Activated CD8-positive, alpha-beta T cell treated with anti-CD3 and anti-CD28 coated beads for 36 hours (primary cell): ENCODE data around the gene ASAP2. TPM values are rescaled to one million over a fixed set of nuclear protein-coding genes. Genes with fewer than 3 reads are reported as not detected.

ENCODE experiments used
- ATAC-seq: fragments of 200-7000 bp; cut with Tn5 transposase; one replicate; pipeline ENCODE4 v1.10.0; 2021; ENCODE audit warnings: mild to moderate bottlenecking, moderate library complexity
- CTCF ChIA-PET: fragments of 350-600 bp; sonication (Branson Sonifier 250); formaldehyde crosslinking; loops from one replicate; lab custom pipeline; 2021; ENCODE audit warnings: antibody characterized with exemption; lab: Charles Lee
- POLR2A ChIA-PET: fragments of 350-600 bp; sonication (Branson Sonifier 250); formaldehyde crosslinking; loops from one replicate; lab custom pipeline; 2021; ENCODE audit warnings: antibody characterized with exemption; lab: Charles Lee
- DNase-seq: peaks from one replicate; pipeline ENCODE4 v3.0.0-alpha.2; 2020
- H3K27ac Mint-ChIP-seq: one replicate; pipeline ENCODE4 v1.8.0; 2021; ENCODE audit warnings: mild to moderate bottlenecking, mixed read lengths
- H3K27me3 Mint-ChIP-seq: one replicate; pipeline ENCODE4 v1.8.0; 2021; ENCODE audit warnings: mixed read lengths
- H3K36me3 Mint-ChIP-seq: one replicate; pipeline ENCODE4 v1.8.0; 2021; ENCODE audit warnings: low read depth, mixed read lengths
- H3K4me1 Mint-ChIP-seq: one replicate; pipeline ENCODE4 v1.8.0; 2021; ENCODE audit warnings: low read depth, mixed read lengths
- H3K4me3 Mint-ChIP-seq: one replicate; pipeline ENCODE4 v1.8.0; 2021; ENCODE audit warnings: mild to moderate bottlenecking, moderate library complexity, mixed read lengths
- H3K9me3 Mint-ChIP-seq: one replicate; pipeline ENCODE4 v1.8.0; 2021; ENCODE audit warnings: mixed read lengths
- intact Hi-C: fragments of 100-400 bp; cut with micrococcal nuclease; formaldehyde crosslinking; loops from one replicate; pipeline ENCODE4 v1.10.0; 2022
- total RNA-seq, 2 experiments: library from RNA; stranded (reverse); gene quantifications; one replicate each; pipeline ENCODE4 v1.2.3, GENCODE V29; 2021
- TF ChIP-seq, protein P1 (sequence below): fragments of 200-600 bp; IDR thresholded peaks from one replicate; pipeline ENCODE4 v1.8.0; 2022; ENCODE audit warnings: antibody characterized with exemption, mild to moderate bottlenecking

The ASAP2 gene
- total RNA-seq, 2 experiments from 2014 or later: not detected

DNA sequence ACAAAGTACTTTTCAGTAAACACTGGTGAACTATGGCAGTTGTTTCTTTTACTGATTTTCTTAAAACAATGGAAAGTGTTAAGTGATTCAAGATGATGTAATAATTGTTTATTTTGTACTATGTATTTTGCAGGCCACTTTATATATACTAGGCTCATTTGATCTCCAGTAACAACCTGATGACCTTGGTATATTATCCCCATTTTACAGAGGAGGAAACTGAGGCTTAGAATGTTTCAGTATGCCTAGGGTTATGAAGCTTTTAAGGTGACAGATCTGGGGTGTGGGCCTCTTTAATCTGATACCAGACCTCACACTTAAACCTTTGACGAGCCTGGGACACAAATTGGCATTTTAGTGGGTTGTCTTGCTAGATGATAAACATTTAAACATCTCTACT lies 153.5 kb downstream of the ASAP2 start:
- Mint-ChIP-seq H3K9me3 (no peaks in the 10 kb centered on the region), H3K36me3 (no peaks in the 10 kb centered on the region), H3K4me3 (no peak overlapping the region), H3K4me1 (no peaks in the 10 kb centered on the region), H3K27ac (no peak overlapping the region), H3K27me3 (peaks cover 7% of the 10 kb centered on the region)
- TF ChIP-seq, protein P1, sequence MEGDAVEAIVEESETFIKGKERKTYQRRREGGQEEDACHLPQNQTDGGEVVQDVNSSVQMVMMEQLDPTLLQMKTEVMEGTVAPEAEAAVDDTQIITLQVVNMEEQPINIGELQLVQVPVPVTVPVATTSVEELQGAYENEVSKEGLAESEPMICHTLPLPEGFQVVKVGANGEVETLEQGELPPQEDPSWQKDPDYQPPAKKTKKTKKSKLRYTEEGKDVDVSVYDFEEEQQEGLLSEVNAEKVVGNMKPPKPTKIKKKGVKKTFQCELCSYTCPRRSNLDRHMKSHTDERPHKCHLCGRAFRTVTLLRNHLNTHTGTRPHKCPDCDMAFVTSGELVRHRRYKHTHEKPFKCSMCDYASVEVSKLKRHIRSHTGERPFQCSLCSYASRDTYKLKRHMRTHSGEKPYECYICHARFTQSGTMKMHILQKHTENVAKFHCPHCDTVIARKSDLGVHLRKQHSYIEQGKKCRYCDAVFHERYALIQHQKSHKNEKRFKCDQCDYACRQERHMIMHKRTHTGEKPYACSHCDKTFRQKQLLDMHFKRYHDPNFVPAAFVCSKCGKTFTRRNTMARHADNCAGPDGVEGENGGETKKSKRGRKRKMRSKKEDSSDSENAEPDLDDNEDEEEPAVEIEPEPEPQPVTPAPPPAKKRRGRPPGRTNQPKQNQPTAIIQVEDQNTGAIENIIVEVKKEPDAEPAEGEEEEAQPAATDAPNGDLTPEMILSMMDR: no peak
- intact Hi-C loops: no loop called here
- no peak for DNase-seq
- ATAC-seq: no peak
- CTCF ChIA-PET: interaction anchor here (1.3 kb wide), 1 partner anchor 12 kb away, joined by 3 read pairs; no protein-coding TSS in a partner anchor
- POLR2A ChIA-PET: interaction anchor here (0.5 kb wide), 1 partner anchor 117 kb away, joined by 4 read pairs; no protein-coding TSS in a partner anchor

DNA sequence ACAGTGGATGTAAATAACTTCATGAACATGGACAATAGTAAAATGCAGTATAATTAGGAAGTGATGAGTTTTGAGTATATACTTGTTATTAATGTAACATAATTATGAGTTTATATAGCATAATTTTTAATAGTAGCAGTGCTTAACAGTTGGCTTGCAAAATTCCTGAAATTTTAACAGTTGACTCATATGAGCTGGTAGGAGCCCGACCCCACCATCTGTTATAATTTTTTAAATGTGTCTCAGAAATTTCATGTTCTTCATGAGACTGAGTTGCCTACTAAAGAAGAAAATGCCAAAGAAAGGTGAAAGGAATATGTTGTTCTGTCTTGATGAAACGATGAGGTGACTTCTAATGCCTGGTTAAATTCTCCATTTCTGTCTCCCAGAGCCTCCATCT lies 154.1 kb downstream of the ASAP2 start:
- ChIA-PET POLR2A (no interaction called here), CTCF (no interaction called here)
- Mint-ChIP-seq H3K4me1 (no peaks in the 10 kb centered on the region), H3K27ac (no peak overlapping the region), H3K36me3 (no peaks in the 10 kb centered on the region), H3K4me3 (no peak overlapping the region), H3K27me3 (peaks cover 7% of the 10 kb centered on the region), H3K9me3 (no peaks in the 10 kb centered on the region)
- intact Hi-C loops: no loop called here
- DNase-seq (no peak), ATAC-seq (no peak)
- TF ChIP-seq, protein P1: no peak

DNA sequence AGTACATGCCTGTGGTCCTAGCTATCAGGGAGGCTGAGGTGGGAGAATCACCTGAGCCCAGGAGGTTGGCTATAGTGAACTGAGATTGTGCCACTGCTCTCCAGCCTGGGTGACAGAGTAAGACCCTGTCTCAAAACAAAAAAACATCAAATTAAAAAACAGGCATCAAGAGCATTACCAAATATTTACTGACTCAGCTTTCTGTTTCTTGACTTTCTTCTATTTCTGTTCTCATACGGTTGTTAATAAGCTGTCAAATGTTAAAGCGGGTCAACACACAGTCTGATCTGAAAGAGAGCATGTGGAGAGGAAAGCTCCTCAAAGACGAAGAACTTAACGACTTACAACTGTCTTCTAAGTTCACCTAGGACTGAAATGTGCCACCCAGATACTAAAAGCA lies 157.8 kb downstream of the ASAP2 start:
- Mint-ChIP-seq H3K36me3 (no peaks in the 10 kb centered on the region), H3K27ac (no peak overlapping the region), H3K4me1 (no peaks in the 10 kb centered on the region), H3K27me3 (peaks cover 3% of the 10 kb centered on the region), H3K9me3 (no peaks in the 10 kb centered on the region), H3K4me3 (no peak overlapping the region)
- ChIA-PET CTCF (interaction anchor here (0.7 to 1.9 kb wide), 3 partner anchors 29 to 221 kb away, joined by 3 to 4 read pairs (median 4); no protein-coding TSS in a partner anchor), POLR2A (interaction anchor here (0.6 to 1.0 kb wide), 2 partner anchors 9 to 812 kb away, joined by 3 read pairs; no protein-coding TSS in a partner anchor)
- TF ChIP-seq, protein P1: no peak
- intact Hi-C loops: no loop called here
- DNase-seq: no peak
- ATAC-seq: no peak

DNA sequence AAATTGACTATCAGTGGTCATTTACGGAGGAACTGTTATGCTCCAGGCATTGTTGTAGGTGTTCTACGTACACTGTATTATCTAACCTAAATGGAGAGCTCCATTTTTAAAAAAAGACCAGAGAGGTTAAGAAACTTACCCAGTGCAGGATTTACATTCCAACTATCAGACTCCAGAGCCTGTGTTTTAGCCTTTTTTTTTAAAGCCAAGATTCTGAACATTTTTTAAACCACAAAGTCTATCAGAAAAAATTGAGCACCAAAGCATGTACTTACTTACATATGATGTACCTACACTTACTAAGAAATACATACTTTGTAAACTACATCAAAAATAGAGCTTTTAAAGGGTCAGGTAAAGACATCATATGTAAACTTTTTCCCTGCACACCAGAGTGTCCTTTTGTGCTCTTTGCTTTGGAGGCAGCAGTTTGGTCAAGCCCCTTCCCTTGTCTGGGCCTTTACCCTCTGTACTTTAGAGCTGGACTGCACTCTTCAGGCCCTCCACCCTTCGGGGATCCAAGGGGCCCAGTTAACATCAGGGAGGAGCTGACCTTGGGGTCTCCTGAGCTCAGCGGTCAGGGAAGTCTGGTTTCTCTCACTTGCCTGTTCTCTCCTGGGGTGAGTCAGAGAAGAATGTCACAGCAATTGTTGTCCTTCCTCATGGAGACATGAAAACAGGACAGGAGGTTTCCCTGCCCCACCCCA lies 158.3 kb downstream of the ASAP2 start:
- Mint-ChIP-seq H3K9me3 (no peaks in the 10 kb centered on the region), H3K36me3 (no peaks in the 10 kb centered on the region), H3K27ac (no peak overlapping the region), H3K4me3 (no peak overlapping the region), H3K4me1 (no peaks in the 10 kb centered on the region), H3K27me3 (peaks cover 4% of the 10 kb centered on the region)
- ChIA-PET CTCF (interaction anchor here (0.7 to 1.9 kb wide), 3 partner anchors 30 to 222 kb away, joined by 3 to 4 read pairs (median 4); no protein-coding TSS in a partner anchor), POLR2A (no interaction called here)
- TF ChIP-seq, protein P1: no peak
- no peak for ATAC-seq
- DNase-seq: no peak
- intact Hi-C loops: no loop called here

DNA sequence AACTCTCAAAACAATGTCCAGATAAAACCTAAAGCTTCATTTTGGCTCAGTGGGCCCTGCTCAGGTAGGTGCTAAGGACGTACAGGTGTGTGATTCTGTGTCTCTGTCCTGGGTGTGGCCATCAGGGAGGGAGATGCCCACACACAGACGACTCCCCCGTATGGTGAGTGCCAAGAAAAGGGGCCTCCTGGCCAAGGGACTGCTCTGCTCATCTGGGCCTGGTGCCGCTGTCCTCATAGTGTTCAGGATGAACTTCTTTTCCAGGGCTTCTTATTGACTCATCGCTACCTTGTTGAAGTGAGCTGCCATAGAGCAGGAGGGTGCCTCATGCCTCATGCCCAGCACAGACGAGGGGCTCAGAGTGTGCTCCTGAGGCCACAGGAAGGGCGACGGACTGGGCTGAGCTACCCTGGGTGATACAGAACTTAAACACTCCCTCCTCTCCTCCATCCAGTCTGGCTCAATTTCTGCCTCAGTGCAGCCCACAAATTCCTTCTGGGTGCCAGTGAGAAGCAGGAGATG lies 158.9 kb downstream of the ASAP2 start:
- CTCF ChIA-PET: interaction anchor here (1.4 to 1.9 kb wide), 2 partner anchors 30 to 222 kb away, joined by 3 to 4 read pairs; no protein-coding TSS in a partner anchor
- POLR2A ChIA-PET: no interaction called here
- intact Hi-C loops: no loop called here
- H3K27ac Mint-ChIP-seq: no peak overlapping the region
- no peaks in the 10 kb centered on the region for H3K9me3 Mint-ChIP-seq
- DNase-seq (no peak), ATAC-seq (no peak)
- no peak overlapping the region for H3K4me3 Mint-ChIP-seq
- TF ChIP-seq, protein P1: no peak
- no peaks in the 10 kb centered on the region for H3K36me3 Mint-ChIP-seq
- H3K4me1 Mint-ChIP-seq: no peaks in the 10 kb centered on the region
- H3K27me3 Mint-ChIP-seq: peaks cover 4% of the 10 kb centered on the region
